Amygdala (tissue), 56 donors: ENCODE results near the gene SLC20A1.
A peak's percentile ranks its signal among the peaks of the same experiment; 100 is the strongest.

Experiments used
- DNase-seq, 56 donors: peaks; one replicate each; lab custom pipeline; 2025; lab: John Stamatoyannopoulos, UW

The SLC20A1 gene

DNA sequence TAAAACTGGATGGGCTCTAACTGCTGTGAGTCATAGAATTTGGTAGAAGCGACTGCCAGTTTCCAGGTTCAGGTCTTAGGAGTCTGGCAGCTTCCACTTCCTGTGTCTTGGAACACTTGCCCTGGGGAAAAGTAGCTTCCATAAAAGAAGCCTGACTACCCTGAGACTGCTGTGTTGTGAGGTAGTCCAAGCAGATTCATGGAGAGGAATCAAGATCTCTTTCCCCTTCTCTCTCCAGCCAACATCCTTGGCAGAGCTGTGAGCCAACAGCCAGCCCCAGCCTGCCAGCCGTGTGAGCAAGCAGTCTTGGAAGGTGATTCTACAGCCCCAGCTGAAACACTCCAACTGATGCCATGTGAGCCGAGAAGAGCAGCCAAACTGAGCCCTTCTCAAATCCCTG is 33.7 kb downstream of the SLC20A1 start:
- peak in 27 of 56 donors; percentile 9 to 74 (median 26) for DNase-seq

DNA sequence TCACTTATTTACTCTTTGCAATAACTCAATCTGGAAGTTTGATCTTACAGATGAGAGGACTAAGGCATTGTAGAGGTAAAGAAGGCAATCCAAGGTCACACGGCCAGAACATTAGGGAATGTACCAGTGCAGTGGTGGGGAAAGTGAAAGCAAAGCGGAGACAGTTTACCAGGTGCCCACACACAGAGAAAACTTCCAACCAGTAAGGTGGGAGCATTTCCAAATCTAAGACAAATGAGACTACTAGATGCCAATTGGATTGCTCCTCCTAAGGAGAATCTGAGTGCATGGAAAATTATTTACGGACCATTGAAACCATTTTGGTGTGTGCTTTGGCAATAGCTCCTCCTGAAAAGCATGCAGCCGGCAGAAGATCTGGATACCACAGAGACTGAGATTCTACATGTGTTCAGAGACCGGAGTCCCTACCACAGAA is 34.9 kb downstream of the SLC20A1 start:
- no peak for DNase-seq

DNA sequence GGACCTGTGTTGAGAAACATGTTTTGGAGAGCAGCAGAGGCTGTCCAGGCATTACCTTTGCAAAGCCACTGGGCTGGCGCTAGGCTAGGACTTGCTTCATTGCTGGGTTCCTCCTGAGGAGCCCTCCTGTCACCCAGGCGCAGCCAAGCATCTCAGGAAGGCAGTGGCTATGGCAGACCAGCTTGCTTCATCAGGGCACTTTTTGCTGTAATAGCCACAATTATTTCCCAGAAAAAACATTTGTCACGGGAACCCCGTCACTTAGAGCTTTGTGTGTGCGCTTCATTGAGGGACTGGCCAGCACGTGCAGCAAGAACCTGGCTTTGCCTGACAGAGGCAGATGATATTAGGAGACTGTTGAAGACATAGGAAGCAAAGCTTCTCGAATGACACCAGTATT is 36.4 kb downstream of the SLC20A1 start:
- no peak for DNase-seq

DNA sequence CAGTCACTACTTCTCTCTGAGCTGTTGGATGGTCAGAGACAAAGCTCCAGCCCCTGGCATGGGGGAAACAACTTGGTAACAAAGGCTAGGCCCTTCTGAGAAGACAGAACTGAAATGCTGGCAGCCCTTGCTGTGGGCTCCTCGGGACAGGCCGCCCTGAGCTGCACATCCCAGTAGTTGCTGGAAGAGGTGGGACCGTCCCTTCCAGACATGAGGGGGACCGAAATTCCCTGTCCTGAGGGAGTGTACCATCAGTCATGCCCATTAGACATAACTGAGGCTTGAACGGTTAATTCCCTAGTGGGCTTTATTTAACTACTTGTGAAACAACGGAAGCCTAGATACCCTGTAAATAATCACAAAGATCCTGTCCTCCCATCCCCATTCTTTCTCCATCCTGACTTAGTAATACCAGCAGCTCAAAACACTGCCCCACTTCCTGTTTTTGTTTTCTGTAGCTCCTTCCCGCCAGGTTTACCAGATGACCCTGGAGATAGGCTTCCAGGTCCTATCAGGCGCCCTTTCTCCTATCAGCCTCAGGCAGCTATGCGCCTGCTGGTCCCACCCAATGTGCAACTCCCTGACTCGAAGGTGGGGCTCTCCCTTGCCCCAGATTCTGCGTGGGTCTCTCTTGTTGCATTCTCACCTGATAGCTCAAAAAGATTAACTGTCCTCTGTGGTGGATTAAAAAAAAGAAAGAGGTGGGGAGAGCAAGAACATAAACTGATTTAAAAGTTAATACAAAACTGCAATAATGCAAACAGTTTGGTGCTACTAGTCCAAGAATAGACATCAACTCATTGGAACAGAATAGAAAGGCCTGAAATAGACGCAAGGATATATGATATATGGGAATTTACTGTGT is 38.0 kb downstream of the SLC20A1 start:
- no peak for DNase-seq

DNA sequence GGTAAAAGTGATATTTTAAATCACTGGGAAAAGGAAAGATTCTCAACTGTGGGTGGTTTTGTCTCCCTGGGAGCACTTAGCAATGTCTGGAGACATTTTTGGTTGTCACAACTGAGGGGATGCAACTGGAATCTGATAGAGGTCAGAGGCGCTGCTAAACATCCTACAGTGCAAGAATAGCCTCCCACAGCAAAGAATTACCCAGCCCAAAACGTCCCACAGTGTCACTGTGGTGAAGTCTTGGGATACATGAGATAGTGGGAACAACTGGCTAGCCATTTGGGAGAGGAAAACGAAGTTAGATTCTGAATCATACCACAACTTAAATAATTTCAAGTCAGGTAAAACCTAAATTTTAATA is 38.7 kb downstream of the SLC20A1 start:
- DNase-seq: no peak

DNA sequence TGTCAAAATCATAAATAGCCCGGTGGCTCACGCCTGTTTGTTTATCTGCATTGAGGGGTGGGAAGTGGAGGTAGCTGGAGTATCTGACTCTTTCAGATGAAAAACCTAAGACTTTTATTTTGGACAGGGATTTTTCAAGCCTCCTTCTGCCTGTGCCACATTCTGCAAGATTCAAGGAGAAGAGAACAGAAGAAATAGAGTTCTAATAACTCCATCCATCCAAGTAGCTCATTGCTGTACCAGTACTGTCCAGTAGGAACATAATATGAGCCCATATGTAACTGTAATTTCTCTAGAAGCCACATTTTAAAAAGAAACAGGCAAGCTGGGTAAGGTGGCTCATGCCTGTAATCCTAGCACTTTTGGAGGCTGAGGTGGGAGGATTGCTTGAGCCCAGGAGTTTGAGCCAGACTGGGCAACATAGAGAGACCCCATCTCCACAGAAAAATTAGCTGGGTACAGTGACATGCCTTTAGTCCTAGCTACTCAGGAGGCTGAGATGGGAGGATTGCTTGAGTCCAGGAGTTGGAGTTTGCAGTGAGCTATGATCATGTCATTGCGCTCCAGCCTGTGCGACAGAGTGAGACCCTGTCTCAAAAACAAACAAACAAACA is 39.6 kb downstream of the SLC20A1 start:
- DNase-seq: no peak

DNA sequence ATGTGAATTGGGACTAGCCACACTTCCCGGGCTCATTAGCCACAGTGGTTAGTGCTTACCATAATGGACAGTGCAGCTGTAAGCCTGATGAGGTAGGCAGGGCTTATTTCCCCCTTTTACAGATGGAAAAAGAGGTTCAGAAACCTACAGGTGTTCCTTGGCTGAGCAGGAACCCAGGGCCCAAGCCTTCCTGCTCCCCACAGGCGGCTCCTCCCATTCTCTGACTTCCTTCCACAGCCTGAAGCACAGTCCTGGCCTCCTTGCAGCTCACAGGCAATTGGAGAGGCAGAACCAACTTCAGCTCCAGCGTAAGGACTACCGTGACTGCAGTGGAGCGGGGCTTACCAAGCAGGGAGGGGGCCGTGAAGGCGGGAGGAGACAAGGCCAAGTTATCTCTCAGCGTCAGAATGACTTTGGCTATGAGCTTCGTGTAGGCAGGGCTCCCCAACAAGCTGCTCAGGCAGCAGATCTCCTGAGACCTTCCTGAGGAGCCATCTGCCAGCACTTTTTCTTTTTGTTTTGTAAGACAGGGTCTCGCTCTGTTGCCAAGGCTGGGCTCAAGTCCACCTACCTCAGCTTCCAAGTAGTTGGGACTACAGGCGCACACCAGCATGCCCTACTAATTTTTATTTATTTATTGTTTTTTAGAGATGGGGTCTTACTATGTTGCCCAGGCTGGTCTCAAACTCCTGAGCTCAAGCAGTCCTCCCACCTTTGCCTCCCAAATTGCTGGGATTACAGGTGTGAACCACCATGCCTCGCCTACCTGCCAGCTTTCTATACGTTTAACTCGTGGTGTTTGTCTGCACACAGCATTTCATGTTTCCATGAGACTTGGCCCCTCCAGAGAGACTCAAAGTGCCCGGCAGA is 40.8 kb downstream of the SLC20A1 start:
- no peak for DNase-seq

DNA sequence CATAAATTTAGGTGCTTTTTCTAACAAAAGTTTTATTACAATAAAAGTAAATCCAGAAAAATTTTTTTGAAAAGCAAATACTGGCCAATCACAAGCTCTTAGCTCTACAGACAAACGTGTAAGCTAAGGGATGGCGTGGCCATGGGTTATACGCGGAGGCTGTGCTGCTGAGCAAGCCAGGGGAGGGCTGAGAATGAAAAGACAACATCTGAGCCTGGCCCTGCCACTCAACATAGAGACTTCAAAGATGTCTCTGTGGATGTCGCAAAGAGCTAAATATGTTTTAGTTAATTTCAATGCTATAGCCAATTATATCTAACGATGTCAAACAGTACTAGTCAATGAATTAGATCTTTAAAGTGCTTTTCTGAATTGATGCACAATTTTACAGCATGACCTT is 41.8 kb downstream of the SLC20A1 start:
- DNase-seq: no peak

DNA sequence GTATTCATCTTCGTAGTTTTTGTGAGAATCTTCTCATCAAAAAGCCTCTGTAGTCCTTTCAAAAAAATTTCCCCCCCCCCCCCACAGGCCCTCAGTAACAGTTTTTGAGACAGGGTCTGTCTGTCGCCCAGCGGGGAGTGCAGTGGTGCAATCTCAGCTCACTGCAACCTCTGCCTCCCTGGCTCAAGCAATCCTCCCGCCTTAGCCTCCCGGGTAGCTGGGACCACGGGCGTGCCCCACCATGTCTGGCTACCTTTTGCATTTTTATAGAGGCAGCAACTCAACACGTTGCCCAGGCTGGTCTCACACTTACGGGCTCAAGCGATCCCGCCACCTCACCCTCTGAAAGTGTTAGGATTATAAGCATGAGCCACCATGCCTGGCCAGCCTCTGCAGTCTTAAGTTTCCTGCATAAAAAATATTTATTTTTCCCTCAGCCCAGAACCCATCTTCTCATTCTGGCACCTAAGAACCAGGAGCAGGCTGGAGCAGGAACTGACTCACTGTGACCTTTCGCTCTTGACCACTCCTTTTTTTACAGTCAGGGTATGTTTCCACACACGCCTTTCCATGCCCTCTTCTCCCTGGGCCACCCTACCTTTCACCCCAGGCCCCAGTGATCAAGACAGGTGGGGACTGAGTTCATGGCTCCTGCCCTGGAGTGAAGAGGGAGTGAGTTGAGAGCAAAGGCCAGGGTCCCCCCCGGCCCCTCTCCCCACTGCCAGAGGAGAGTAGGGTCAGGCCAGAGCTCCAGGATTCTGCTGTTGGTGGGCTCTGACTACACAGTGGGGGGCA is 42.5 kb downstream of the SLC20A1 start:
- DNase-seq: no peak

DNA sequence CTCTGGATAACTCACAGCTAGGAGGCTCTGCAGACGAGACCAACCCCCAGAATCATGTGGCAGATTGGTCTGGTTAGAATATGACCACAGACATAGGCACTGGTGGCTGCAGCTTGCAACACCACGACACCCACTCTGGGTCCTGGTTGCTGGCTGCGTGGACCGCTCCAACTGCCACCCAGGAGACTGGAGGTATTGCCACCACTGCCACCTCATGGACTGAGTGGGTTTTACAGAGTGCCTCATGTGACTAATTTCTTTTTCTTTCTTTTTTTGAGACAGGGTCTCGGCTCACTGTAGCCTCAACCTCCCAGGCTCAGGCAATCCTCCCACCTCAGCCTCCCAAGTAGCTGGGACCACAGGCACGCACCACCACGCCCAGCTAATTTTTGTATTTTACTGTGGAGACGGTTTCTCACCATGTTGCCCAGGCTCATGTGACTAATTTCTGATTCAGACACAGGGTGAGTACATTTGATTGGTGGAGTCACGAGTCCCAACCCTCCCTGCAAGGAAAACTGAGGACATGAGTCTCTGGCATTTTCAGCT is 45.2 kb downstream of the SLC20A1 start:
- DNase-seq: peak in 35 of 56 donors; percentile 11 to 73 (median 40)

DNA sequence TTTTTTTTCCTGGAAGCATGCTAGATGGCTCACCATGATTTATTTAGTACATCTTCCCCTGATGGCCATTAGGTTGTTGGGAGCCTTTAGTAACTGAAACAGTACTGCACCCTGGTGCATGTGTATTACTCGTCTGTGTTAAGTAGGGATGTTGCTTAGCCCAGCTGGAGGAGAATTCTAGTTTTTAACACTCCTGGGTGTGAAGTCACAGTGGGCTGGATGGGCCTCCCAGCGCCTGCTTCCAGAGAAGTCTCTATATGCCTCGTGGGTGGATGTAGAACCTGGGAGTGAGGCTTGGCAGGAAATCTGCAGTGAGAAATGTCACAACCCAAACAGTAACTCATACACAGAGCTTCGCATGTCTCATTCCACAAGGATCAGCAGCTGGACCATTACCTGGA is 46.1 kb downstream of the SLC20A1 start:
- DNase-seq: peak in 4 of 56 donors; percentile 6 to 45 (median 10)

DNA sequence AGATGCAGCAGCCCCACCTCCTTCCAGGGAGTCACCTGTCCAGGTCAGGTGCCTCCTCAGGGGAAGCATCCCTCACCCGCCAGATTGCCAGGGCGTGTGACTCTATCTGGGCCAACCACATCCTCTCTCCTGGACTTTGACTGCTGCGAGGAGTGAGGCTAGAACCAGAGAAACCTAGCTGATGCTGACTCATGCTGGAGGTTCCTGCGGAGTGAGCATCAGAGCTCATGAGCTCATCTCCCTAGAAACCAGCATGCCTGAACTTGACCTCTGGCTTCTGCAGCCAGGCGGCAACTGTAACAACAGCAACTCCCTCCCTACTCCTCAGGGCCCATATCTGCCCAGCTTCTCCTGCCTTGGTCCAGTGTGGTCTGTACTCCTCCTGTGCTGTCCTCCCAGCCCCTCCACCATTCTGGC is 46.8 kb downstream of the SLC20A1 start:
- DNase-seq: no peak

DNA sequence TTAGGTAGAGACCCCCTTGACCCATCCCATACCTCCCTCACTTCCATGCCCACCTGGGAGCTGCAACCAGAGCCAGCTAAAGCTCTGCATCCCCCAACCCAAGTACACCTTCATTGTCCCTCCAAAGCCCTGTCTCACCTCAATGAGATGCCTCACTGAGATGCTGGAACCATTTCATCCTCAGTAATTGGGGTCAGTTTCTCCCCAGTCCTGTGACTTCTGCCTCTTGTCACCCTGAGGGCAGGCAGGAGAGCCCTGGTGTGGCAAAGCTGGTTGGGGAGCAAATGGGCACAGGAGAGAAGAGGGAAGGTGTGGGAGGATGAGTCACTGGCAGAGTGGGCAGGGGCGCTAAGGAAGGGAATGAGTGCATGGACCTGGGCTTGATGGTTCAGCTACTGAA is 47.2 kb downstream of the SLC20A1 start:
- DNase-seq: no peak

DNA sequence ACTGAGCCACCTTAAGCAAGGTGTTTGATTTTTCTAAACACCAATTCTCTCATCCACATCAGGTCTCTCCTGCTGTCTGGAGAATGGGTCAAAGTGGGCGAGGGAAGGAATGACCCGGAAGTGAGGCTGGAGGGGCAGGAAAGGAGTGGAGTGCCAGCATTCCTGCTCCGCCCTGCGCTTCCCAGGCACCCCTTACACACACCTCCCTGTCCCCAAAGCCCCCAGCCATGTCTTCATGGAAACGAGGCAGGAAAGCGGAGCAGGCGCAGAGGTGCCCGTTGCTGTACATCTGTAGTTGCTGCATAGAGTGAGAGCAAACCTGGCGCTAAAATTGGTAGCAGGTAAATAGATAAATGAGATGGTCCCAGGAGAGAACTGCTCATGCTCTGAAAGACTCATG is 47.9 kb downstream of the SLC20A1 start:
- no peak for DNase-seq

DNA sequence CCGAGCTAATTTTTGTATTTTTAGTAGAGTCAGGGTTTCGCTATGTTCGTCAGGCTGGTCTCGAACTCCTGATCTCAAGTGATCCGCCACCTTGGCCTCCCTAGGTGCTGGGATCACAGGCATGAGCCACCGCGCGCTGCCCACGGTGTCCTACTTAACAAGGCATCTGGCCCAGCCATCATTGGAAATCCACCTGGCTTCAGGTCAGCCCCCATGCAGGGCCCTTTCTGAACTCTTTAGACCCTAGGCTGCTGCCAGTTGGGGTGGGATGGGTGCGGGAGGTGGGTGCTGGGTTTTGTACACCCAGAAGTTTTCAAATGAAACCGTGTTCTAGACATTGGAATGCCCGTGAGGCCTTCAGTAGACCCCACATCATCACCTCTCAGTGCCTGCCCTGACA is 48.4 kb downstream of the SLC20A1 start:
- DNase-seq: no peak

DNA sequence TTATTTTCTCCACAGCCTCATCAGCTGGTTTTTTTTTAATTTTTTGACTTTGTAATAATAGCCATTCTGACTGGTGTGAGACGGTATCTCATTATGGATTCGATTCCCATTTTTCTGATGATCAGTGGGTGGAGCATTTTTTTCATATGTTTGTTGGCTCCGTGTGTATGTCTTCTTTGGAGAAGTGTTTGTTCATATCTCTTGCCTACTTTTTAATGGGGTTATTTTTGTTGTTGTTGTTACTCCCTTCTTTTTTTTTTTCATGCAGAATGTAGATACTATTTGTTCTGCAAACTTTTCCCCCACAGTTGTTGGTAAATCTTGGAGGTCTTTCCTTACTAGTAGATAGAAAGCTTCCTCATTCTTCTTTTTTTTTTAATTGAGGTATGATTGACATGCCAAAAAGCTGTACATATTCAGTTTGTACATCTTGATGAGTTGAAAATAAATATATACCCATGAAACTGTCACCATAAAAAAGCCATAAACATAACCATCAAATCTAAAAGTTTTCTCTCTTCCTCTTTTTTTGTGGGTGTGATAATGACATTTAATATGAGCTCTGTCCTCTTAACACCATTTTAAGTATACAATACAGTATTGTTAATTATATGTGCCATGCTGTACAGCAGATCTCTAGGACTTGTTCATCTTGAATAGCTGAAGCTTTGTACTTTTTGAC is 53.2 kb downstream of the SLC20A1 start:
- no peak for DNase-seq

DNA sequence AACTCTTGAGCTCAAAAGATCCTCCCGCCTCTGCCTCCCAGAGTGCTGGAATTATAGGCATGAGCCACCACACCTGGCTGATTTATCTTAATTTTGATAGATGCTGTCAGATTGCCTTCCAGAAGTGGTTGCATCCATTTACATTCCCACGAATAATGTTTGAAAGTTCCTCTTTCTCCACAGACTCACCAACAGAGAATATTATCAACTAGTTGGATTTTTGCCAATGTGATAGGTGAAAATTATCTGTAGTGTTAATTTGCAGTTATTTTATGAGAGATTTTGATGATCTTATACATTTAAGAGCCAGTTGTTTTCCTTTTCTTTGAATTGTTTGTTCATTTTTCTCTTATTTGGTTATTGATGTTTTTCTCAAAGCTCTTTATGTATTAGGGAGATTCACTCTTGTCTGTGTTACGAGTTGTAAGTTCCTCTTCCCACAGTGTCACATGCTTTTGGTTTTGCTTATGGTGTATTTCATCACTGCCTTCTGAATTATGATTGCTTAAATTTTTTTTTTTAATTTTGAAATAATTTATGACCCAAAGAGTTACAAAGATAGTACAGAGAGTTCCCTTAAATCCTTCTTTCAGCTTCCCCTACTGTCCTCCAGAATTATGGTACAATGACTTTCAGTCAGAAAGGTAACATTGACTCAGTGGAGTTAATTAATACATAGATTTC is 54.4 kb downstream of the SLC20A1 start:
- no peak for DNase-seq

DNA sequence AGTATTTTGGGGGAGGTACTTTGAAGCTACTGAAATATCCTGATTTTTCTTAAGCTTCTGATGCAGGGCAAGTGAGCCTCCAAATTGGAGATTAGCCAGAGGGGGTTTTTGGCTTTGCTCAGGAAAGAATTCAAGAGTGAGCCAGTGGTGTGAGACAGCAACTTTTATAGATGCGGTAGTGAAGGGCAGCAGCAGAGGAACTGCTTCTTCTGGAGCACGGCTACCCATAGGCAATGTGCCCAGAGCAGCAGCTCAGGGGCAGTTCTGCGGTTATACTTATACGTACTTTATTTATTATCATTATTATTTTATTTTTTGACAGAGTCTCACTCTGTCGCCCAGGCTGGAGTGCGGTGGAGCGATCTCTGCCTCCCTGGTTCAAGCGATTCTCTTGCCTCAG is 55.3 kb downstream of the SLC20A1 start:
- DNase-seq: peak in 2 of 56 donors; percentile 12 to 25

DNA sequence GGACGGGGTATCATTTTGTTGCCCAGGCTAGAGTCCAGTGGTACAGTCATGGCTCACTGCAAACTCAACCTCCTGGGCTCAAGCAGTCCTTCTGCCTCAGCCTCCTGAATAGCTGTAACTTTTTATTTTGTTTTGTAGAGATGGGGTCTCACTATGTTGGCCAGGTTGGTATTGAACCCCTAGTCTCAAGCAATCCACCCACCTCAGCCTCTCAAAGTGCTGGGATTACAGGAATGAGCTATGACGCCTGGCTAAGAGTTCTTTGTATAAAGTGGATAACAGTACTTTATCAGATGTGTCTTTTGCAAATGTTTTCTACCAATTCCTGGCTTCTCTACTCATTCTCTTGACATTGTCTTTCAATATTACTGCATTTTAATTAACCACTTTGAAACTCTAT is 57.9 kb downstream of the SLC20A1 start:
- DNase-seq: no peak
